Measurements from ENCODE around the gene DLL3.
"Not testable (repeated sequence)": the region's sequence is repeated elsewhere in the genome, so short reads cannot be mapped to it uniquely, and the experiment has no call there.

Gene DLL3

DNA sequence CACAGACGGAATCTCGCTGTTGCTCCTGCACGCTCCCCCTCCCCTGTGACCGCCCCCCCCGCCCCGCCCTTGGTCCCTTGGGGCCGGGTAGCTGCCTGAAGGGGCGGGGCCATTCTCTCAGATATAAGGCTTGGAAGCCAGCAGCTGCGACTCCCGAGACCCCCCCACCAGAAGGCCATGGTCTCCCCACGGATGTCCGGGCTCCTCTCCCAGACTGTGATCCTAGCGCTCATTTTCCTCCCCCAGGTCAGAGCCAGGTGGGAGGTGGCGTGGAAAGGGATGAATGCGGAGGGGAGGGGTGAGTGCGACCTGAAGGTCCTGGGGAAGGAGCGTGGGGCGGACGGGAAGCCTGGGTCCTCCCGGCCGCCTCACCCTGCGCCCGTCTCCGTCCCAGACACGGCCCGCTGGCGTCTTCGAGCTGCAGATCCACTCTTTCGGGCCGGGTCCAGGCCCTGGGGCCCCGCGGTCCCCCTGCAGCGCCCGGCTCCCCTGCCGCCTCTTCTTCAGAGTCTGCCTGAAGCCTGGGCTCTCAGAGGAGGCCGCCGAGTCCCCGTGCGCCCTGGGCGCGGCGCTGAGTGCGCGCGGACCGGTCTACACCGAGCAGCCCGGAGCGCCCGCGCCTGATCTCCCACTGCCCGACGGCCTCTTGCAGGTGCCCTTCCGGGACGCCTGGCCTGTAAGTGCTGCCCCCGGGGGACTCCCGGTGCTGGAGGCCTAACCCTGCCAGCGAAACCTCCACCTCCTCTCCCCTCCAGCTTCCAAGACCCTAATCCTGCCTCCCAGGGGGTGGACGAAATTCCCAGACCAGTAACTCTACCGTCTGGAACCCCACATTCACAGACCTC, at the start of gene DLL3:
DLL3 (plus strand) TSS at position 150 of the 845 bp plus-strand sequence; CDS start at position 178, 28 bp downstream.
- no peak for DNase-seq (ENCODE audit: low read depth in 2 of 3, low spot score in 2 of 3)

DNA sequence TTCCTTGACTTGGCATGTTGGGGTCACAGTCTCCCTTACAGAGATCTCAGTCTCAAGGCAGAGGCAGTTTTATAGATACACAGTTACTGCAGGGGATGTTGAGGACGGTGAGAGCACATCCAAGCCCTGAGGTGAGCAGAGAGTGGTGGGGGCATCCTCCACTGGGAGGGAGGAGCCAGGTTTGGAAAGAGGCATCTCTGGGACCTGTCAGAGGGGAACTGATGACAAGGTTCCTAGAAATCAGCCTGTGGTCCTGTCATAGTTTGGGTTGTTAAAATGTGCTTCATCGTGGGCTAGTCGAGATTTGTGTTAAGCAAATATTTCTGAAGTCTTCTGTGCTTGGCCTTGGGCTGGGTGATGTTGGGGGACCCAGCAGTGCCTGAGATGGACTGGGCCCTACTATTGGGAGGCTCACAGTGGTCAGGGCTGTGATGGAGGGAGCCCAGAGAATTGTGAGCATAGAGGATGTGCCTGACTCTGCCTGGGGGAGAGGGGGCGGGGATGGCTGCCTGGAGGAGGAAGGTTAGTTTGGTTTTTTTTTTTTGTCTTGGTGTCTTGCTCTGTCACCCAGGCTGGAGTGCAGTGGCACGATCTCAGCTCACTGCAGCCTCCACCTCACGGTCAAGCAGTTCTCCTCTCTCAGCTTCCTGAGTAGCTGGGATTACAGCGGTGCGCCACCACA, 49.5 kb upstream of the DLL3 start:
- DNase-seq (ENCODE audit: low read depth in 2 of 3, low spot score in 2 of 3), result no peak

GRCh38 chr19:39451257-39451656, 47.5 kb upstream of the DLL3 start:
- DNase-seq (ENCODE audit: low read depth in 2 of 3, low spot score in 2 of 3), result not testable (repeated sequence)

GRCh38 chr19:39463403-39463802, 35.3 kb upstream of the DLL3 start:
- DNase-seq (ENCODE audit: low read depth in 2 of 3, low spot score in 2 of 3), result no peak

GRCh38 chr19:39465956-39466747, 32.6 kb upstream of the DLL3 start:
- DNase-seq (ENCODE audit: low read depth in 2 of 3, low spot score in 2 of 3), result no peak

GRCh38 chr19:39467941-39468340, 30.8 kb upstream of the DLL3 start:
- no peak for DNase-seq (ENCODE audit: low read depth in 2 of 3, low spot score in 2 of 3)

- no peak for DNase-seq (ENCODE audit: low read depth in 2 of 3, low spot score in 2 of 3)
Measured at GRCh38 chr19:39469036-39469435, 29.7 kb upstream of the DLL3 start.

GRCh38 chr19:39469567-39469966, 29.2 kb upstream of the DLL3 start:
- no peak for DNase-seq (ENCODE audit: low read depth in 2 of 3, low spot score in 2 of 3)

- no peak for DNase-seq (ENCODE audit: low read depth in 2 of 3, low spot score in 2 of 3)
Measured at GRCh38 chr19:39470724-39471339, 27.9 kb upstream of the DLL3 start.

- DNase-seq (ENCODE audit: low read depth in 2 of 3, low spot score in 2 of 3), result no peak
Measured at GRCh38 chr19:39471756-39472536, 26.8 kb upstream of the DLL3 start.

DNA sequence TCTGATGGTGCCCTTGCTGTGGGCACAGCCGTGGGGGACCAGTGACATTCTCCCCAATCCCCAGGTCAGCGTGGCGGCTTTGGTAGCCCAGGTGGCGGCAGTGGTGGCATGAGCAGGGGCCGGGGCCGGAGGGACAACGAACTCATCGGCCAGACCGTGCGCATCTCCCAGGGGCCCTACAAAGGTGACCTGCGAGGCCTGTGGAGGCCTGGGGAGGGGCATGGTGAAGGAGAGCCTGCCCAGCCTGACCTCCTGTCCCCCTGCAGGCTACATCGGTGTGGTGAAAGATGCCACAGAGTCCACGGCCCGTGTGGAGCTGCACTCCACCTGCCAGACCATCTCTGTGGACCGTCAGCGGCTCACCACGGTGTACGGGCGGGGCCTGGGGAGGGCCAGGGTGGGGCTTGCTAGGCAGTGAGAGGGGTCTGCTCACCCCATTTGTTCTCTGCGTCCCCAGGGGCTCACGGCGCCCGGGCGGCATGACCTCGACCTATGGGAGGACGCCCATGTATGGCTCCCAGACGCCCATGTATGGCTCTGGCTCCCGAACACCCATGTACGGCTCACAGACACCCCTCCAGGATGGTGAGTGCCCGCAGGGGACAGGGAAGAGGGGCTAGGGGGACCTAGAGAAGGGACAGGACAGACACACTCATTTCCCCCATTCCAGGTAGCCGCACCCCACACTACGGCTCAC, 25.9 kb upstream of the DLL3 start:
- no peak for DNase-seq (ENCODE audit: low read depth in 2 of 3, low spot score in 2 of 3)

DNA sequence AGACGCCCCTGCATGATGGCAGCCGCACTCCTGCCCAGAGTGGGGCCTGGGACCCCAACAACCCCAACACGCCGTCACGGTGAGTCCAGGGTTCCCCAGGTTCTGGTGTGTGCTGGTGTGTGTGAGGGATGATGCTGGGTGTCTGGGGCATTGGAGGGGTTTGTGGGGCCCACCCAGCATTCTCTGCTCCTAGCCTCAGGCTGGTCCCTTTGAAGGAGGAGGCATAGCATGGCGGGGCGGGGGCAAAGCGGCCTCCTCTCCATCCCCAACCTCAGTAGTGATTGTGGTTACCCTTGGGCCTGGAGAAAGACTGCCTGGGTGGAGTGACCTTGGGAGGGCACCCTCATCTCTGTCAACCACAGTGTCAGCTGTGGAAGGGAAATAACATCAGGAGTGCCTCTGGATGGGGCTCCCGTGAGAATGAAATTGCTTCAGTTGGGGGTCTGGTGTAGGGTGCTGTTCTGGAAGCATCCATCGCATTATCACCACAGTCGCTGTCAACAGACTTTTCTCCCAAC, 25.2 kb upstream of the DLL3 start:
- DNase-seq (ENCODE audit: low read depth in 2 of 3, low spot score in 2 of 3), result no peak

DNA sequence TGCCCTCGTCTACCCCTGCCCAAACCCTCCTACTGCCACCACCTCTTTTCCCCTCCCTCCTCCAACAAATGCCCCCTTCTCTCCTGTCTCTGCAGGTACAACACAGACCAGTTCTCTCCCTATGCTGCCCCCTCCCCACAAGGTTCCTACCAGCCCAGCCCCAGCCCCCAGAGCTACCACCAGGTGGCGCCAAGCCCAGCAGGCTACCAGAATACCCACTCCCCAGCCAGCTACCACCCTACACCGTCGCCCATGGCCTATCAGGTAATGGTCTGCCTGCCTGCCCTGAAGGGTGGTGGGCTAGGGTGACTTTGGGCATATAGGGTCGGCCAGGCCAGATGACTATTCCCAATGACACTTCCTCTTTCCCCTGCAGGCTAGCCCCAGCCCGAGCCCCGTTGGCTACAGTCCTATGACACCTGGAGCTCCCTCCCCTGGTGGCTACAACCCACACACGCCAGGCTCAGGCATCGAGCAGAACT, 24.6 kb upstream of the DLL3 start:
- DNase-seq (ENCODE audit: low read depth in 2 of 3, low spot score in 2 of 3), result peak in 2 of 3 experiments; percentile 55 to 61

- DNase-seq (ENCODE audit: low read depth in 2 of 3, low spot score in 2 of 3), result no peak
Measured at GRCh38 chr19:39475748-39476147, 23.0 kb upstream of the DLL3 start.

DNA sequence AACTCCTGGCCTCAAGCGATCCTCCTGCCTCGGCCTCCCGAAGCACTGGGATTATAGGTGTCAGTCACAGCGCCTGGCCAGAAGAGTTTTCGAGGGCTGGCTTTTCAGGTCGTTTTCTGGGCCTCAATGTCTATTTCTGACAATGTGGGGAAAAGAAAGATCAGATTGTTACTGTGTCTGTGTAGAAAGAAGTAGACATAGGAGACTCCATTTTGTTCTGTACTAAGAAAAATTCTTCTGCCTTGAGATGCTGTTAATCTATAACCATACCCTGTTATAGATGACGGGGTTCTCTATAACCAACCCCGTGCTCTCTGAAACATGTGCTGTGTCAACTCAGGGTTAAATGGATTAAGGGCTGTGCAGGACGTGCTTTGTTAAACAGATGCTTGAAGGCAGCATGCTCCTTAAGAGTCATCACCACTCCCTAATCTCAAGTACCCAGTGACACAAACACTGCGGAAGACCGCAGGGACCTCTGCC, 19.4 kb upstream of the DLL3 start:
- not testable (repeated sequence) for DNase-seq (ENCODE audit: low read depth in 2 of 3, low spot score in 2 of 3)

- DNase-seq (ENCODE audit: low read depth in 2 of 3, low spot score in 2 of 3), result no peak
Measured at GRCh38 chr19:39479916-39480315, 18.8 kb upstream of the DLL3 start.

DNA sequence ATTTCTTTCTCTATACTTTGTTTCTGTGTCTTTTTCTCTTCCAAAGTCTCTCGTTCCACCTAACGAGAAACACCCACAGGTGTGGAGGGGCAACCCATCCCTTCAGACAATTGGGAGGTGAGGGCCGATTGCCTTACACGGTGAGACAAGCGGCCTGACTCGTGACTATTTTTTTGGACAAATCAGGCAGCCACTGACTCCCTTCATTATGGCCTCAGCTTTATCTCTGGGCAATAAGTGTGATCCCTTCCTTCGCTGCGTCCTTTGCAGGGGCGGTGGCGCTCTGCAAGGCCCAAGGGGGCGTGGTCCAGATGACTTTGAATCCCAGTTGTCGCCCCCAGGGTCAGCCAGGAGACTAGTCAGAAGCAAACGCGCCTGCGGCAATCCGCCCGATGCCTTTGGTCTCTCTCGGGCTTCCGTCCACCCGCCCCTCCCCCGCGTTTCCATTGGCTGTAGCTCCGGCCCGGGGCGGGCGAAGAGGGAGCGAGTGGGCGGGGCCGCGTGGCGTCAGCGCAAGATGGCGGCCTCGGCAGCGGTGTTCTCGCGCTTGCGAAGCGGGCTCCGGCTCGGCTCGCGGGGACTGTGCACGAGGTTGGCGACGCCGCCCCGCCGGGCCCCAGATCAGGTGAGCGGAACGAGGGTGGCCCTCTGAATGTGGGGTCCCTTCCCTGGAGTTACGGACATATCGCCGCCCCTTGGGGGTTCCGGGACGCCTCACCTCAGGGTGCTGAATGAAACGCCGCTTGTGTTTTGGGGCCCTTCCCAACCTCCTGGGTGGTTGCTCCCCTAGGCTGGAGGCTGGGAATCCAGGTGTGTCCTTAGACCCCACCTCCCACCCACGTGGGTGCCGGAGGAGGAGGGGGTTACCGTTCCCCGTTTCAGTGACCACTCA, 18.2 kb upstream of the DLL3 start, which contains the start of gene TIMM50:
TIMM50 (plus strand) TSS at position 502 of the 892 bp plus-strand sequence; CDS start at position 518, 16 bp downstream.
- DNase-seq (ENCODE audit: low read depth in 2 of 3, low spot score in 2 of 3), result peak; percentile 97 to 99 (median 98)

DNA sequence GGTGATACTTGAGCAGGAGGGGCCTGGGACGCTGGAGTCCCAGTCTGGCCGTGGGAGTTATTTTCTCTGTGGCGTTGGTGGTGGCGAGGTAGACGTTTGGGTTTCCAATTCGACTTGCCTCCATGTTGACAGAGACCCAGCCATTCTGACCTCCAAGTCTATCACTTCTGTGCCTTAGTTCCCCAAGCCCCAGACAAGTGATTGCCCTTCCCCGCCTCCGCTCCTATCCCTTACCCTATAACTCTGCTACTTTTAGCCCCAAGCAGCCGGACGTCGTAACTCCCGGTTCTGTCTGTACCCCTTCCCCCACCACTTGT, 17.6 kb upstream of the DLL3 start:
- no peak for DNase-seq (ENCODE audit: low read depth in 2 of 3, low spot score in 2 of 3)
